IPS-18a (cell line): ENCODE data around the gene TRABD2B.

Experiments used
- H3K27ac ChIP-seq: one replicate; pipeline ENCODE4 v1.5.1; 2013; ENCODE audit warnings: low read length
- H3K27me3 ChIP-seq: one replicate; pipeline ENCODE4 v1.6.1; 2013; ENCODE audit warnings: mild to moderate bottlenecking, low read length; ENCODE audit not compliant: control insufficient read depth, insufficient read depth
- H3K36me3 ChIP-seq: one replicate; pipeline ENCODE4 v1.6.1; 2013; ENCODE audit warnings: low read depth, low read length; ENCODE audit not compliant: control insufficient read depth
- H3K4me1 ChIP-seq: one replicate; pipeline ENCODE4 v1.6.1; 2013; ENCODE audit warnings: low read depth, low read length; ENCODE audit not compliant: control insufficient read depth
- H3K4me3 ChIP-seq: one replicate; pipeline ENCODE4 v1.5.1; 2013; ENCODE audit warnings: low read length
- H3K9ac ChIP-seq: one replicate; pipeline ENCODE4 v1.6.1; 2013; ENCODE audit warnings: mild to moderate bottlenecking, low read length, moderate library complexity
- H3K9me3 ChIP-seq: one replicate; pipeline ENCODE4 v1.6.1; 2013; ENCODE audit warnings: low read depth, low read length; ENCODE audit not compliant: control insufficient read depth

The TRABD2B gene

DNA sequence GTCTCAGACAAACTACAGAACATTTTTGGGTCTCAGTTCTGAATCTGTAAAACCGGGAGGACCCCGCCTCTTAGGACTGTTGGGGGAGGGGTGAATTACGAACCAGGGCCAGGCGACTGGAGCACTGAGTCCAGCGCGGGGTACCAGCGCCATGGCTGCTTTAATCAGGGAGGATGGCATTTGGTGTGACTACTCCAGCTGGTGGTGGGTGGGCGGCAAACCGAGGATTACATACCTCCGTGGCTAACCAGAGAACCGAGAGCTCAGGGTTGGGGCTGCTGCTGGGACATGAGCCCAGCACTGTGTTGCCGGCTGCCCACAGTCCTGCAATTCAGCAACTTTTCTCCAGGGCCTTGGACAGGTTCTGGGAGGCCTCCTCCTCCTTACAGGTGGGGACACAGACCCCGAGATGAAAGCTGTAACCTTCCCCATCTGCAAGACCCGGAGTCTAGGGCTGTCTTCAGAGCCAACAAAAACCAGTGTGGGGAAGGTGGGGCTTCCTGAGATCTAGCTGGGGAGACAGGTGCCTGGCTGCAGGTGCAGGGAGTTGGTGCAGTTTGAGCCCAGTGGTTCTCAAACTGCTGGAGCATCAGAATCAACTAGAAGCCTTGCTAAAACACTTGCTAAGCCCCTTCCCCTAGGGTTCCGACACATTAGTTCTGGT is 285.9 kb downstream of the TRABD2B start:
- H3K9ac ChIP-seq: no peak overlapping the region
- no peaks in the 10 kb centered on the region for H3K9me3 ChIP-seq
- H3K27me3 ChIP-seq: peaks cover 100% of the 10 kb centered on the region
- peaks cover 7% of the 10 kb centered on the region for H3K4me1 ChIP-seq
- H3K27ac ChIP-seq: no peak overlapping the region
- no peak overlapping the region for H3K4me3 ChIP-seq
- H3K36me3 ChIP-seq: no peaks in the 10 kb centered on the region
